H7 (cell line): ENCODE data around the gene STRBP. TPM values are rescaled to one million over a fixed set of nuclear protein-coding genes. Genes with fewer than 3 reads are reported as not detected.

ENCODE experiments used
- DNase-seq: peaks from one replicate; pipeline ENCODE4 v3.0.0; 2012
- H3K27me3 ChIP-seq: 2 replicates; pipeline ENCODE4 v1.6.0; 2011; ENCODE audit warnings: mild to moderate bottlenecking, low read length; ENCODE audit not compliant: control insufficient read depth, insufficient read depth
- H3K36me3 ChIP-seq: replicated peaks from 2 replicates; pipeline ENCODE4 v1.5.1; 2011; ENCODE audit warnings: low read length; ENCODE audit not compliant: control insufficient read depth, insufficient read depth
- H3K4me3 ChIP-seq: 2 replicates; pipeline ENCODE4 v1.5.1; 2011; ENCODE audit warnings: low read depth, mild to moderate bottlenecking, control low read depth, low read length, moderate library complexity; ENCODE audit not compliant: insufficient read depth
- total RNA-seq: library from RNA; depleted of rRNA; stranded (reverse); fragments of >200 nt; shearing (Covaris generic); gene quantifications from 2 replicates; pipeline ENCODE4 v1.2.3, GENCODE V29; 2014

STRBP gene
- total RNA-seq, 1 experiment from 2014 or later, result 35.0 TPM

DNA sequence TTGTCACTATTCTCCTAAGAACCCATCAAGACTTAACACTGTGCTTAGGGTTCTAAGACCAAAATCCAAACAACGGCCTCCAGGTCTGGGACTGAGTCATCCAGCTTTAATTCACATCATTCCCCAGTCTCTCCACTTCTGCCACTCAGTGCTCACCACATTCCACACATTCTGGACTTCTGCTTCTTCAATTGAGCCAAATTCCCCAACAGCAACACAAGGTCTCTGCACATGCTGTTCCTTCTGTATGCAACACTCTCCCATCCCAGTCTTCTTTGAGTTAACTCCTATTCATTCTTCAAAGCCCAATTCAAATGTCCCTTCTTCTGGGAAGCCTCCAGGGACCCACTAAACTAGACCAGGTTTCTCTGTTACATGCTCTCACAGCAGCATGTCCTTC is 137.1 kb downstream of the STRBP start:
- Histone ChIP-seq H3K27me3 (no peaks in the 10 kb centered on the region), H3K36me3 (peaks cover 10% of the 10 kb centered on the region), H3K4me3 (no peak overlapping the region)
- DNase-seq, result no peak

GRCh38 chr9:123129423-123129822 is 139.0 kb downstream of the STRBP start:
- Histone ChIP-seq H3K36me3 (peaks cover 10% of the 10 kb centered on the region), H3K27me3 (no peaks in the 10 kb centered on the region), H3K4me3 (no peak overlapping the region)
- DNase-seq, result no peak

DNA sequence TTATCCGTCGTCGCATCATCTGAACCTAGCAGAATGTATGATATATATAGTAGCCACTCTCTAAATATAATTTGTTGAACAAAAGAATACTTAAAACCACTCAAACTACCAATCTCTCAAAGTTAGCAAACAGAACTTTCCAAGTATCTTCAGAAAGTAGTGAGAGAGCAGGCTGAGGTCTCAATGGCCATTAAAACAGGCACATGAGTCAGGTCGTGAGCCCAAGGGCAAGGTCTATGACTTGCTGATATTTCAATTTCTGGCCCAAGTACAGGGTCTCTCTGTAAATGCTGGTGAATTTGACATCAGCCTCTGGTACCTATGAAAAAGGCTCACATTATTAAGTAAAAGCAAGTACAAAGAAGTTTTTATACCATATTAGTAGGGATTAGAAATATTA is 139.8 kb downstream of the STRBP start:
- no peak for DNase-seq
- no peaks in the 10 kb centered on the region for H3K27me3 ChIP-seq
- H3K4me3 ChIP-seq, result no peak overlapping the region
- peaks cover 10% of the 10 kb centered on the region for H3K36me3 ChIP-seq

DNA sequence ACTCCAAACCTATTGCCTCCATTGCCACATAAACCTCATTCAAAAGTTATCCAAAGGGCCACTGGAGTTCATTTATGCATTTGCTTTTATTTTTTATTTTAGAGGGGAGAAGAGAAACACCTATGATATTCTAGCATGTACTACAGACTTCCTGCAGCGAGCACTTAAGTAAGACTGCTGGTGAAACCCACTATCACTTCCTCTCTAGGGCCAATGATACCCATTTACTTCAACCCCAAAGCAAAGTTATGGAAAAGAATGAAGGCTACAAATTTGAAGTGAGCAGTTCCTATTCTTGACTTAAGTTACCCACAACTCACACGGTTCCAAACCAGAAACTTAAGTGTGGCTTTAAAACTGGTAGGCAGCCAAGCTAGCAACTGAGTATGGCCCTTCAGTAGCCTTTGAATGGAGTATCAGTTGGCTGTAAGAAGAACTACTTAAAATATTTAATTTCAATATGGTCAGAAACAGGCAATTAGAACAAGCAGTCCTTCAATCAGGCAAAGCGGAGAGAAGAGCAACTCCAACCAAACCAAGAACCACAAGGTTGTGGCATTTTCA is 140.8 kb downstream of the STRBP start:
- Histone ChIP-seq H3K36me3 (peaks cover 8% of the 10 kb centered on the region), H3K27me3 (no peaks in the 10 kb centered on the region), H3K4me3 (no peak overlapping the region)
- no peak for DNase-seq

DNA sequence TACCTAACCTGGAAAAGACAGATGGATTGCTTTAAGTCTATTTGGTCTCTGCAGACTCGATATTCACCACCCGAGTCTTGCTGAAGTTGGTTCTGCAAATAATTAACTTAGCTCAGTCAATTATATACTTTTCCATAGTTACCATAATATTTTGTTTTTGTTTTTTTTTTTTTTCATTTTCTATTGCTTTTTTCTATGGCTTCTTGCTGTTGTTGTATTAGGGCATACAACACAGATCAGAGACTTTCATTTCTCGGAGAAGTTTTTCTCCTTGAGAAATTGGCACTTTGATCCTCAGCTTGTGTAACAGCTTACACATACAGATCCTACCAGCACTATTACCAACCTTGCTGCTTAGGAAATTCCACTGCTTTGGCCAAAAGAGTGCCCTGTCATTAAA is 146.9 kb downstream of the STRBP start:
- no peaks in the 10 kb centered on the region for H3K27me3 ChIP-seq
- no peak overlapping the region for H3K4me3 ChIP-seq
- no peaks in the 10 kb centered on the region; the same call in 1 of the 2 replicates for H3K36me3 ChIP-seq
- DNase-seq, result peak; percentile 3

DNA sequence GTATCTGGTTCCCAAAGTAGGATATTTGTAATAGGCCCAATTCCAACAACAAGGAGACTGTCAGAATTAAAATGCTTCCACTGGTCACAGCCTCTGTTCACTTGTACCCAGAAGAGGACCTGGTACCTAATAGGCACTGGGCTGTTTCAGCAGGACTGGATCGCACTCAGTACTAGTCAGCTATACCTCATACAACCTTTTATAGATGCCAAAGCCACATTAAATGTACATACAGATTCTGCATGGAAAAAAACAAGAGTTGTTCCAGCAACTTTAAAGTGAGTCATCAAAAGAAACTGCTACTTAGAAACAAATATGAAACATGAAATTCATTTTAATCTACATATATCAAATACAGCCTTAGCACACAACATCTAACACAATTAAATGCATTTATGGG is 147.4 kb downstream of the STRBP start:
- H3K4me3 ChIP-seq, result no peak overlapping the region
- no peaks in the 10 kb centered on the region for H3K27me3 ChIP-seq
- no peak for DNase-seq
- no peaks in the 10 kb centered on the region; the same call in 1 of the 2 replicates for H3K36me3 ChIP-seq

DNA sequence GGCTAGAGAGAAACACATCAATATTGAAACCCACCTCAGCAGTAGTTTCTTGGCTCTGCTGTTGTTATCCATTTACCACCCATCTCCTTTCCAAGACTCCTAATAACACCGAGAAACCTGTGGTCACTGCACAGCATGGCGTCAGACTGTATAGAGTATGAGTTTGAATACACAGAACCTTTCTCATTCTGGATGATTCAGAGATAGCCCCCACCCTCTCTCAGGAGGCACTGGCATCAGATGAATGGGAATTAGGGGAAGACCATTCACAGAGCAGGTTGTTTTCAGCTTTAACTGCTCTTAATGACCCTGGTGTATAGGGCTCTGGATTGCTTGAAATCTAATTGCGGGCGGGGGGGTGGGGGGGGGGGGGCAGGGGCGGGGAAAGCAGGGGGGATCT is 148.3 kb downstream of the STRBP start:
- peak; percentile 47 for DNase-seq
- Histone ChIP-seq H3K4me3 (no peak overlapping the region), H3K27me3 (no peaks in the 10 kb centered on the region), H3K36me3 (peaks cover 2% of the 10 kb centered on the region)

- Histone ChIP-seq H3K27me3 (no peaks in the 10 kb centered on the region), H3K36me3 (peaks cover 2% of the 10 kb centered on the region), H3K4me3 (no peak overlapping the region)
- DNase-seq, result peak; percentile 13
Observed at GRCh38 chr9:123119566-123119965, 148.8 kb downstream of the STRBP start.

DNA sequence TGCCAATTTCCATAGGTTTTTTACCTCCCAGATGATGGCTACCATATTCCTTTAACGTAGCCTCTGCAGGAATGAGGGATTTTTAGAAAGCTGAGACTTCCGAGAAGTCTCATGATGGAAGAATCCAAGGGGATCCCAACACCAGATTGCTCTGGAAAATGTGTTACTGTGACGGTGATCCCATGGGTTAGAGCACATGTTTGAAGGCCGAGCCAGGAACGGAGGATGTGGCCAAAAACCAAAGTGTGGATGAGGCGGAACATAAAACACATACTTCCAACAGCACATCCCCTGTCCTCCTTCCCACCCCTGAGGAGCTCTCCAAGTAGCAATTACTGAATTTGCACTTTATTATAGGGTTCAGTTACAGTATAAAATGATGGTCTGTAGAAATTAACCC is 152.3 kb downstream of the STRBP start:
- no peaks in the 10 kb centered on the region for H3K27me3 ChIP-seq
- H3K36me3 ChIP-seq, result peaks cover 3% of the 10 kb centered on the region

GRCh38 chr9:123115146-123115913 is 153.1 kb downstream of the STRBP start:
- H3K36me3 ChIP-seq, result peaks cover 3% of the 10 kb centered on the region
- H3K4me3 ChIP-seq, result no peak overlapping the region
- no peak for DNase-seq
- no peaks in the 10 kb centered on the region for H3K27me3 ChIP-seq

More for the DNA sequence above, 152.3 kb downstream of the STRBP start:
- H3K4me3 ChIP-seq, result no peak overlapping the region
- DNase-seq, result no peak

DNA sequence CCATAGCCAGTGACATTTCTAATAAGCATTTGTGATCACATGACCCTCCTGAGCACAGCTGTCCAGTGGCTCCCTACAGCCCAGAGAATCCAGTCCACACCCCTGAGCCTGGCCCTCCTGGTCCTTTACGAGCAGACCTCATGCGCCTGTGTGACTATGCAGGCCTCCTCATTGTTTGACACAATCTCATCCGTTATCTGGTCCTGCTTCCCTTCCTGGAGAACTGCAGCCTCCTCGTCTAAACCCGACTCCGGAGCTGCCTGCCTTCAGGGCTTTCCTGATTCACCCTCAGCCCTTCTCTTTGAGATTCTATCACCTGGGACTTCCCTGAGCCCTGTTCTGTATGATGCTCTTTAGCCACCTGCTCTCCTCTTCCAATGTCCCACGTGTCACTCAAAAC is 155.2 kb downstream of the STRBP start:
- DNase-seq, result no peak
- H3K27me3 ChIP-seq, result no peaks in the 10 kb centered on the region
- peaks cover 7% of the 10 kb centered on the region for H3K36me3 ChIP-seq
- H3K4me3 ChIP-seq, result no peak overlapping the region

GRCh38 chr9:123112015-123112975 is 156.1 kb downstream of the STRBP start:
- no peaks in the 10 kb centered on the region for H3K27me3 ChIP-seq
- peaks cover 9% of the 10 kb centered on the region for H3K36me3 ChIP-seq
- H3K4me3 ChIP-seq, result no peak overlapping the region
- peak; percentile 80 for DNase-seq

- DNase-seq, result no peak
- Histone ChIP-seq H3K36me3 (peaks cover 9% of the 10 kb centered on the region), H3K4me3 (no peak overlapping the region), H3K27me3 (no peaks in the 10 kb centered on the region)
Observed at GRCh38 chr9:123111427-123112014, 156.9 kb downstream of the STRBP start.

GRCh38 chr9:123109540-123110279 is 158.7 kb downstream of the STRBP start:
- Histone ChIP-seq H3K4me3 (no peak overlapping the region), H3K27me3 (no peaks in the 10 kb centered on the region), H3K36me3 (peaks cover 7% of the 10 kb centered on the region)
- no peak for DNase-seq
